Mesodermal cell (in vitro differentiated cells): ENCODE measurements around the gene GPC5.
"Not testable (repeated sequence)": the region's sequence is repeated elsewhere in the genome, so short reads cannot be mapped to it uniquely, and the experiment has no call there.

Experiments
- H3K27ac ChIP-seq: 2 replicates; pipeline ENCODE4 v1.7.0; 2013; ENCODE audit warnings: mild to moderate bottlenecking, low read depth, low read length, moderate library complexity; ENCODE audit not compliant: severe bottlenecking
- H3K36me3 ChIP-seq: 2 replicates; pipeline ENCODE4 v1.7.1; 2013; ENCODE audit warnings: mild to moderate bottlenecking, low read length, moderate library complexity; ENCODE audit not compliant: control insufficient read depth, insufficient read depth
- H3K4me1 ChIP-seq: one replicate; pipeline ENCODE4 v1.7.1; 2013; ENCODE audit warnings: mild to moderate bottlenecking, low read length; ENCODE audit not compliant: insufficient read depth, control insufficient read depth, poor library complexity, severe bottlenecking
- H3K4me3 ChIP-seq: 2 replicates; pipeline ENCODE4 v1.7.0; 2013; ENCODE audit warnings: low read length, control low read depth, mild to moderate bottlenecking; ENCODE audit not compliant: insufficient read depth, poor library complexity, severe bottlenecking; ENCODE audit errors: extremely low read depth
- H3K9me3 ChIP-seq: 2 replicates; pipeline ENCODE4 v1.7.1; 2013; ENCODE audit warnings: mild to moderate bottlenecking, low read length, moderate library complexity; ENCODE audit not compliant: control insufficient read depth
- WGBS, 2 experiments: methylation state at CpG; one replicate each; pipeline ENCODE4 v1.1.5; 2013; ENCODE audit warnings: missing lambda C conversion rate in 2 of 2; ENCODE audit not compliant: insufficient coverage in 2 of 2; 5-methylcytosine and 5-hydroxymethylcytosine counted together

Gene GPC5

DNA sequence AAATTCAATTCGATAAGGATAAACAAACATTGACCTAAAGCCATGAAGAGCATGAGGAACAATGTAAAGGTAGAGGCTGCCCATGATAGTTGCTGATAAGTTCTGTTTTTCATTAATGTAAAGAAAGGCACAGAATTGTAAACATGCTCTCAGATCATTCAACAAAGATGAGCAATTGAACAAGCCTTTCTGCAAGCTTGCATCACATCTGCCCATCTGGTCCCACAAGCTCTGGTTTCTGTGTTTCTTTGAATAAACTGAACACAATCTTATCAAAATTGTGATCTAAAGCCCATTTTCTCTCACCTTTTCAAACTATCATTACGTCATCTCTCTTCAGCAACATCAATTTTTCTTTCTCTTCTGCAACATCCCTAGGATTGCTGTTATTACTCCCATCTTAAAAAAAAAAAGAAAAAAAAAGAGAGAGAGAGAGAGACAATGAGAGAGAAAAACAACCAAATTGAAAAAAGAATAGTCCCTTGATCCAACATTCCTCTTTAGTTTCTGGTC is 1340.9 kb downstream of the GPC5 start:
- Histone ChIP-seq H3K4me3 (no peak overlapping the region), H3K36me3 (no peaks in the 10 kb centered on the region), H3K27ac (no peak overlapping the region), H3K4me1 (no peaks in the 10 kb centered on the region), H3K9me3 (peaks cover 3% of the 10 kb centered on the region)
- WGBS, 2 experiments, result 83% methylated on average over 1 of the region's 2 CpGs; no CpG with 5 or more reads in 1 of the 2 experiments

DNA sequence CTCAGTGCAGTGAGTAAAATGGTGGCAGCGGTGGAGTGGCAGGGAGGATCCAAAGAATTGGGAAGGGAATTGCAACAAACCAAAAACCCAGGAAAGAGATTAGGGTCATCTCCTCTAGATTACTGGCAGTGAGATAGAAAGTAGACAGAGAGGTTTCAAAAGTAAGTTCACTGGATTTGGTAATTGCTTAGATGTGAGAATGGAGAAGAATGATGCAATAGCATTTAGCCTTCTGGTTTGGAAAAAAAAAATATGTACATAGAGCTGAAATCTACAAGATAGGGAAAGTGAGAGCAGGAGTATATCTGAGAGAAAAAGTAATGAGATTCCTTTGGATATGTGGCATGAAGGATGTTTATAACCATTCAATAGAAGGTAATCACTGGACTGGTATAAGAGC is 1345.6 kb downstream of the GPC5 start:
- Histone ChIP-seq H3K27ac (no peak overlapping the region), H3K36me3 (no peaks in the 10 kb centered on the region), H3K4me3 (no peak overlapping the region), H3K4me1 (no peaks in the 10 kb centered on the region), H3K9me3 (no peaks in the 10 kb centered on the region)
- WGBS, 2 experiments, result 80 to 100% methylated on average over 1 of the region's 1 CpG

DNA sequence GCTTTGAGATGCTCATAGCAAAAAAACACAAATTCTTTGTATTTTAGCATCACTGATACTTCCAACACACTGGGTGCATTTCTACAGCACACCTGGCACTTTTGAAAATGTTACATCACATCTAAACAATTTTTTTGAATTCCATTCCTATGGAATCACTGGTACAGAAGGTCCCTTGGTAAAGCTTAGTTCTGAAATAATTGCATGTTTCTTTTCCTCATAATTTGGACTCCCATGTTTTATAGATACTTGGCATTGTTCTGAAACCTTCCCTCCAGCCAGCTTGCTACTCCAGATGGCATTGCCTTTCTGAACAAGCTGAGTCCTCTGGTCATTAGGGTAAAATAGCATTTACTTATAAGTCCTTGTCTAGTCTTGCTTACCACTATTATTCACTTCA is 1346.8 kb downstream of the GPC5 start:
- Histone ChIP-seq H3K9me3 (no peaks in the 10 kb centered on the region), H3K27ac (no peak overlapping the region), H3K4me3 (no peak overlapping the region), H3K4me1 (no peaks in the 10 kb centered on the region), H3K36me3 (no peaks in the 10 kb centered on the region)

DNA sequence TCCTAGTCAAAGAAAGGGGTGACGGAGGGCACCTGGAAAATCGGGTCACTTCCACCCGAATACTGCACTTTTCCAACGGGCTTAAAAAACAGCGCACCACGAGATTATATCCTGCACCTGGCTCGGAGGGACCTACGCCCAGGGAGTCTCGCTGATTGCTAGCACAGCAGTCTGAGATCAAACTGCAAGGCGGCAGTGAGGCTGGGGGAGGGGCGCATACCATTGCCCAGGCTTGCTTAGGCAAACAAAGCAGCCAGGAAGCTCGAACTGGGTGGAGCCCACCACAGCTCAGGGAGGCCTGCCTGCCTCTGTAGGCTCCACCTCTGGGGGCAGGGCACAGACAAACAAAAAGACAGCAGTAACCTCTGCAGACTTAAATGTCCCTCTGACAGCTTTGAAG is 1354.3 kb downstream of the GPC5 start:
- H3K4me1 ChIP-seq, H3K9me3 ChIP-seq, H3K36me3 ChIP-seq, H3K4me3 ChIP-seq, H3K27ac ChIP-seq: not testable (repeated sequence)
- 82 to 84% methylated on average over 10 to 11 of the region's 12 CpGs for WGBS, 2 experiments

DNA sequence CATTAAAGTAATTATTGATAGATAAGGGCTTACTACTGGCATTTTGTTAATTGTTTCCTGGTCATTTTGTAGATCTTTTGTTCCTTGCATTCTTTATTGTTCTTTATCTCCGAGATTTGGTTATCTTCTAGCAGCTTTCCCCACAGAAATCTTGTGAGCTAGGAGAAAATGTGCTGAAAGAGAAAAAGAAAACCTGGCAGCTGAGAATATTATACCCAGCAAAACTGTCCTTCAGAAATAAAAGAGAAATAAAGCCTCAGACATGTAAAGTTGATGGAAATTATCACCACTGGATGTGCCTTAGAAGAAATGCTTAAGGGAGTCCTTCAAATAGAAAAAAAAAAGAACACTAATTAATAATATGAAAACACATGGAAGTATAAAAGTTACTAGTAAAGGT is 1363.3 kb downstream of the GPC5 start:
- Histone ChIP-seq H3K4me3 (no peak overlapping the region), H3K4me1 (no peaks in the 10 kb centered on the region), H3K36me3 (no peaks in the 10 kb centered on the region), H3K27ac (no peak overlapping the region), H3K9me3 (no peaks in the 10 kb centered on the region)
- WGBS, 2 experiments, result no CpG with 5 or more reads among the region's 1 CpG

DNA sequence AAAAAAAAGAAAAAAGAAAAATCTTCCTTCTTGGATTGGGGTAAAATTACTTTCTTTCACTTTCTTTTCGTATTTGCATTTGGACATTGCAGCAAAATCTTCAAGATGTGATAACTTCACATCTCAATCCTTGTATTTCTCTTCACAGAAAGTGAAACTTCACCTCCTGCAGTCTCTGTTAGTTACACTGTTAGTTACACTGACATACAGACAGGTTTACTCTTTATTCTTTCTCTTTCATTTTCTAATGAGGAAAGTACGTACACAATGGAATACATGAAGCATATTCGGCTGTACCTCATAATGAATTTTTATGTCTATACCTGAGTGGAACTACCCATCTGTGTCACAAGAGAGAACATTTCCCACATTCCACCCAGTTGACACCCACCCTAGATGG is 1369.0 kb downstream of the GPC5 start:
- H3K4me3 ChIP-seq, result no peak overlapping the region
- H3K36me3 ChIP-seq, result no peaks in the 10 kb centered on the region
- no peaks in the 10 kb centered on the region for H3K9me3 ChIP-seq
- WGBS, 2 experiments, result 95% methylated on average over 2 of the region's 3 CpGs; no CpG with 5 or more reads in 1 of the 2 experiments
- H3K4me1 ChIP-seq, result no peaks in the 10 kb centered on the region
- H3K27ac ChIP-seq, result no peak overlapping the region

DNA sequence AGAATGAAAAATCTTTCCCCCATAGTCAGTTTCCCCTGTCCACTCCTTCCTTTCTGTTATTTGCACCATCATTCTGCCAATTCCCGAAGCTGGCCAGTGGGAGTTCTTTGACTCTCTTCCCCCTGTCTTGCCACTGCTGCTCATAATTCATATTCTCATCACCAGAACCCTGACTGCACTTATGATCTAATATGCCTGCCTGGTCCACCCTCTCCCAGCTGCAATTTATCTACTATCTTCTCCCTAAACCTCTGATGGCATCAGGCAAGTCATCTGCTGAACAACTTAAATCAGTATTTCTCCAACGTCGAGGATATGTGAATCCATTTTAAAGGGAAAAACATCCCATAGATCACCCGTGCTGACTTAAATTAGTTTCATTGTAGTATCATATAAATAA is 1370.2 kb downstream of the GPC5 start:
- H3K4me1 ChIP-seq, result no peaks in the 10 kb centered on the region
- H3K9me3 ChIP-seq, result no peaks in the 10 kb centered on the region
- 91 to 92% methylated on average over 1 of the region's 4 CpGs for WGBS, 2 experiments
- H3K27ac ChIP-seq, result no peak overlapping the region
- H3K4me3 ChIP-seq, result no peak overlapping the region
- H3K36me3 ChIP-seq, result no peaks in the 10 kb centered on the region

DNA sequence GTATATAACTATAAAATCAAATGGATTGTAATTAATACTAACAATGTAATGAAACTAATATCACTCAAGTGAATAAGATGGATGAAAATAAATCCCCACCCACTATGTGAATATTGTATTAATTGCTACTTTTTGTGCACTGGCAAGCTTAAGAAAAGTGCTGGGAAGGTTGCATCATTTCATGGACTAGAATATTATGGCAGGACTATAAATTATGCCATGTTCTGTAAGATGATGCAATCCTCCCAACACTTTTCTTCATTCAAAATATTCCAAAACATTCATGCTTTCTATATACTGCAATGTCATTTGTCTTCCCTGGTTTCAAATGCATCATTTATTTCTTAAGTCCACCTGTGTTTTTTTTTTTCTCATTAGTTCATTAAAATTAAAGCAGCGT is 1370.6 kb downstream of the GPC5 start:
- H3K4me1 ChIP-seq, result no peaks in the 10 kb centered on the region
- no peak overlapping the region for H3K4me3 ChIP-seq
- H3K36me3 ChIP-seq, result no peaks in the 10 kb centered on the region
- WGBS, 2 experiments, result no CpG with 5 or more reads among the region's 1 CpG
- no peak overlapping the region for H3K27ac ChIP-seq
- no peaks in the 10 kb centered on the region for H3K9me3 ChIP-seq

DNA sequence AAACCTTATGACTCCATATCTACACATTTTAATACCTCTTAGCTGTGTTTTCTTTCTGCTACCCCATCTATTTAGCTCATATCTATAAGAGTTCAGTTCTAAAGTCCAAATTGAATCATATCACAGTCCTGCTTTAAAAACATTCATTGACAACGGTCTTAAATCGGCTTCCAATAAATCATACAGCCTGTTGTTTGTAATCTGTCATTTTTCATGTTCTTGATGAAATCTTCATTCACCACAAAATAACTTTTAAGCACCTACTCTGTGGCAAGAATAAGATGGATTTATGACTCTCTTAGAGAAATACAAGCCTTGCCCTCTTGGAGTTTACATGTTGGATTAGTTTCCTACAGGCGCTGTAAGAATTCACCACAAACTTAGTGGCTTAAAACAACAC is 1377.2 kb downstream of the GPC5 start:
- Histone ChIP-seq H3K4me1 (no peaks in the 10 kb centered on the region), H3K4me3 (no peak overlapping the region), H3K36me3 (no peaks in the 10 kb centered on the region), H3K9me3 (no peaks in the 10 kb centered on the region), H3K27ac (no peak overlapping the region)
- WGBS, 2 experiments, result no CpG with 5 or more reads among the region's 3 CpGs

DNA sequence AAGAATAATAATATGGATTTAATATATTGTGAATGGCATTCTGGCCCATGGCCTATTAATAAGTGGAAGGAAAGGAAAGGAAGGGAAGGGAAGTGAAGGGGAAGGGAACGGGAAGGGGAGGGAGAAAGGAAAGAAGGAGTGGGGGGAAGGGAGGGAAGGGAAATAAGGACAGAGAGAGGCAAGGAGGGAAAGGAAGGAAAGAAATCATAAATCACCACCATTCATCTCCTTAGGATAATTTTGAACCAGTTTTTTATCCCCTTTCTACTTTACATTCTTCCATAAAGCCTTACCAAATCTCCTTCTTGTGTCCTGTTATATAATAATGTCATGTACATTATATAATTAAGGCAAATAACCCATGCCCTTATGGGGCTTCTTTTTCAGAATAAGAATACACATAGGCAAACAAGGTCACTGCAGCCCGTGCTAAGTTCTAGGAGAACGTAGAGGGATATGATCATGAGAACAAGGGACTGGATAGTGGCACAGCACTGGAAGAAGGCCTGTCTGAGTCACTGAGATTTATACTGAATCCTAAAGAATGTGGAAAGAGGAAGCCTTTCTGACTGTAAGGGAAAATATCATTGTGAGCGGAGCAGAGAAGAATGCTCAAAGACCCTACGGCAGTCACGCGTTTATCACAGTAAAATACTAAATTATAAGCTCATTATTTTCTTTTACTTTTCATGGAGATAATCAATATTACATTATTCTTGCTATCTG is 1383.7 kb downstream of the GPC5 start:
- Histone ChIP-seq H3K27ac (no peak overlapping the region), H3K36me3 (no peaks in the 10 kb centered on the region), H3K9me3 (no peaks in the 10 kb centered on the region), H3K4me3 (no peak overlapping the region), H3K4me1 (no peaks in the 10 kb centered on the region)
- WGBS, 2 experiments, result 92 to 100% methylated on average over 2 to 3 of the region's 7 CpGs

DNA sequence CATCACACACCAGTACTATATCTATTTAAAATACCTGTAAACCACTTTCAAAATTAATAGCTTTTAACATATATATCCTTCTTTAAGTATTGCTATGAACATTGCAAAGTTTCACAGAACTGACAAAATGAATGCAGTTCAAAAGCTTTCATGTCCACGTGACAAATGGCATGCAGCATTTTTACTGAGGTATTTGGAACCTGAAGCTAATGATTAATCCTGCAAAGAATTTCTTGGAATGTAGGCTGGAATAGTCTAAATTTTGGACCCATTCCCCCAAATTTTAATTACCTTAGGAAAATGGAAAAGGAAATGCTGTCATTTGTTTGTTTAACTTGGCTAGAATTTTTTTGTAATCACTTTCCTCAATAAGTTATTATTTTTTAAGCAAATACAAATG is 1404.4 kb downstream of the GPC5 start:
- Histone ChIP-seq H3K27ac (no peak overlapping the region), H3K9me3 (no peaks in the 10 kb centered on the region), H3K4me1 (no peaks in the 10 kb centered on the region), H3K4me3 (no peak overlapping the region), H3K36me3 (no peaks in the 10 kb centered on the region)
- 100% methylated on average over 1 of the region's 1 CpG; no CpG with 5 or more reads in 1 of the 2 experiments for WGBS, 2 experiments
